ENCODE measurements around the gene MECR.
A peak's percentile ranks its signal among the peaks of the same experiment; 100 is the strongest.

The MECR gene

GRCh38 chr1:29234471-29234870 lies 3.7 kb upstream of the MECR start:
- no peak overlapping the region for H3K27ac ChIP-seq
- no peak for TF ChIP-seq ZFX (IDR thresholded peaks at IDR 0.05)
- no peak for TF ChIP-seq CTCF (conservative IDR thresholded peaks at IDR 0.05)

DNA sequence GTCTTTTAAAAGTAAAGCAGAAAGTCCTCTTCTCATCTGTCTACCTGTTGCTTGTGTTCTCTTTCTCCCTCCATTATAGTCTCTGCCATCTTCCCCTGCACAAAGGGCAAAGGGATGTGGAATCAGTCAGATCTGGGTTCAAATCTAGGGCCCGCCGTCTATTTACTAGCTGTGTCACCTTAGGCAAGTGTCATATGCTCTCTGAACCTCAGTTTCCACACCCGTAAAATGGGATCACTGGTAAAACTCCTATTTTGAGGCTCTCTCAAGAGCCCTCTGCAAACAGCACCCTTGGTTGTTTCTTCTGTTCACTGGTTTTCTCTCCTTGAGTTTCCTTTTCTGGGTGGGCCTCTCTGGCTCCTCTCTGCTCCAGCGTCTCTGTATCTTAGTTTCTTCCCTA lies 3.0 kb upstream of the MECR start:
- TF ChIP-seq ZFX (IDR thresholded peaks at IDR 0.05) (no peak), CTCF (conservative IDR thresholded peaks at IDR 0.05) (no peak)
- no peak overlapping the region for H3K27ac ChIP-seq

DNA sequence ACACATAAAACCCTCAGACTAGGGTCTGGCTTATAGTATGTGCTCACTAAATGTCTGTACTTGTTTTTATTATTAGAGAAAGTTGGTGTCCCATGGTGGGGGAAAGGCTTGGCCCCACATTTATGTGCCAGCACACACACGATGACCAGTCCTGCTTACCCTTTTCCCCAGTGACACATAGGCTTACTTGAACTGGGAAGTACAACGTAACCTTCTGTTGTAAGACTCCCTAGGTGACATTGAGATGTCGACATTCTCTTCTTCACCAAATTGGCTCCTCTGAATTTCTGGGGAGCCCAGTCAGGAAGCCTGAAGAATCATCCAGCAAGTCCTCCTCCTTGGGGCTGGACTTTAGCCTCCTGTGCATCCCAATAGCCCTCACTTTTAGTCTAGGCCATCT lies 1.7 kb upstream of the MECR start:
- no peak overlapping the region for H3K27ac ChIP-seq
- TF ChIP-seq CTCF (conservative IDR thresholded peaks at IDR 0.05) (no peak), ZFX (IDR thresholded peaks at IDR 0.05) (no peak)

DNA sequence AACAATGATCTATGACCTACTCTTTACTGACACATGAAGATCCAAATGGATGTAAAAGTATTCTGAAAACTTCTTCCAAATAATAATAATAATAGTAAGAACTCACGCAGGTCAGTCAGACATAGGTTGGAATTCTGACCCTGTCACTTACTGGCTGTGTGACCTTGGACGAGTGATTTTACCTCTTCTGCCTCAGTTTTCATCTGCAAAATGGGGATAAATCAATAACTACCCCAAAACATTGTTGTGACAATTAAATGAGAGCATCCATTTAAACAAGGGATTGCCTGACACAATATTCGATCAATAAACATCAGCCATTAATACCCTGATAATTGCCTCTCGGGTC lies 556 bp downstream of the MECR start:
- no peak for TF ChIP-seq ZFX (IDR thresholded peaks at IDR 0.05)
- TF ChIP-seq CTCF (conservative IDR thresholded peaks at IDR 0.05), result no peak

DNA sequence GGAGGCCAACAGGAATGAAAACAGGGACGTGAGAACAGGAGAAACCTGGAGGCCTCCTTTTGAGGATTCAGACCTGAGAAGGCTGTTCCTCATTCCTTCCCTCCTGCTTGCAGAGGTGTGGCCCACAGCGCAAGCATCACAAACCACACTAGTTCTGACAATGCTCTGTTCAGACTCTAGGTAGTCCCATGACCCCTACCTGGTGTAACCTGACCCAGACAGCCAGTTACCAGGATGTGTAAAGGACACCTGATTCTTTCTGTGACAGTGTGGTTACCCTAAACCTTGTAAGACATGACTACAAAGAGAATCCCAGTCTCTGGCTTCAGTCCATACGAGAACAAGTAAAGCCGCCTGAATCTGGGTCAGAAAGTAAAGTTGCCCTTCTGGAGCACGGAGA lies 3.2 kb downstream of the MECR start:
- no peak overlapping the region for H3K27ac ChIP-seq
- TF ChIP-seq ZFX (IDR thresholded peaks at IDR 0.05) (no peak), CTCF (conservative IDR thresholded peaks at IDR 0.05) (no peak)

More for the DNA sequence above, 556 bp downstream of the MECR start:
- H3K27ac ChIP-seq, result peak overlapping the region; percentile 67

- no peak overlapping the region for H3K27ac ChIP-seq
- no peak for TF ChIP-seq ZFX (IDR thresholded peaks at IDR 0.05)
- TF ChIP-seq CTCF (conservative IDR thresholded peaks at IDR 0.05), result no peak
Observed at GRCh38 chr1:29225361-29225760, 5.4 kb downstream of the MECR start.

- H3K27ac ChIP-seq, result no peak overlapping the region
- TF ChIP-seq ZFX (IDR thresholded peaks at IDR 0.05) (no peak), CTCF (conservative IDR thresholded peaks at IDR 0.05) (no peak)
Observed at GRCh38 chr1:29224356-29224837, 6.3 kb downstream of the MECR start.

All from C4-2B (cell line).